ENCODE data around the gene DBH.

Gene DBH

DNA sequence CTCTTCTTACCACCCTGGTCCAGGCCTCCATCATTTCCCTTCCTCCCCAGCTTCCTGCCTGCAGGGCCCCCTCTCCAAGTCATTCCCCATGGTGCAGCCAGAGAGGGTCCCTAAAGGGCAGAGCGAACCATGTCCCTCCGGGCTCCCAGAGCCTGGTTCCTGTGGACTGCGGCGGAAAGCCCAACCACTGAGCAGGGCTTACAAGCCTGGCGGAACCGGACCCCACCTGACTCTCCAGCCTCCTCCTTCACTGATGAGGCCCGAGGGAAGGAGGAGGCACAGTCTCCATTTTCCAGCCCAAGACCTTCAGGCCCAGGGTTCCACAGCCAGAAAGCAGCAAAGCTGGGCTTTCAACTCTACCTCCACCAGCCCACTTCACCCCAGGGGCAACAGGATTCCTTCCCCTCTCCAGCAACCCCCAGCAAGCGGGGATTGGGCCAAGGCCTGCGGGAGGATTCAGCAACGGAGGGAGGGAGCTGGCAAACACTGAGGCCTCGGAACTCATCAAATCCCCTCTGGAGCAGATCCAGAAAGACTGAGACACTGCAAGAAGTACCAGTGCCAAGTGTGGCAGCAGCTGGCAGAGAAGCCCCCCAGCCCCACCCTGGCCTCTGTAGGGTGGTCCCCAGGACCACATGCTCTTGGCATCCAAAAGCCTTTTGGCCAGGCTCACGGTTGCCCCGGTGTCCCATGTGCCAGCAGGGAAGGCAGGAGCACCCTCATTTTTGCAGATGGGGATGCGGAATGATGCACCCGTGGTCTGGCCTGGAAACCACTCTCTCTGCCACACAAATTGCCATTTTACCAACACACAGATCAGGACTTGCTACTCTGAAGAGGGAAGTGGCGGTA lies 30.1 kb upstream of the DBH start:
- Histone ChIP-seq H3K79me2 (ENCODE audit: control insufficient read depth, low read length) (no peaks in the 10 kb centered on the region), H3K4me2 (ENCODE audit: low read length) (no peak overlapping the region), H3F3A (ENCODE audit: control insufficient read depth, insufficient read depth) (no peaks in the 10 kb centered on the region), H3K9me2 (replicated peaks; ENCODE audit: control insufficient read depth, low read length) (no peaks in the 10 kb centered on the region), H3K4me1 (ENCODE audit: control insufficient read depth, low read length) (peaks cover 13% of the 10 kb centered on the region), H3K36me3 (ENCODE audit: control insufficient read depth, low read length) (no peaks in the 10 kb centered on the region), H4K20me1 (ENCODE audit: control insufficient read depth, insufficient read depth, low read depth, low read length) (no peaks in the 10 kb centered on the region), H3K4me3 (ENCODE audit: low read length) (no peak overlapping the region), H3K27ac (ENCODE audit: low read depth, low read length) (no peak overlapping the region), H3K9me3 (ENCODE audit: control insufficient read depth, insufficient read depth, low read length) (no peaks in the 10 kb centered on the region), H3K27me3 (ENCODE audit: control insufficient read depth, low read length) (peaks cover 19% of the 10 kb centered on the region)
- TF ChIP-seq, protein P1, sequence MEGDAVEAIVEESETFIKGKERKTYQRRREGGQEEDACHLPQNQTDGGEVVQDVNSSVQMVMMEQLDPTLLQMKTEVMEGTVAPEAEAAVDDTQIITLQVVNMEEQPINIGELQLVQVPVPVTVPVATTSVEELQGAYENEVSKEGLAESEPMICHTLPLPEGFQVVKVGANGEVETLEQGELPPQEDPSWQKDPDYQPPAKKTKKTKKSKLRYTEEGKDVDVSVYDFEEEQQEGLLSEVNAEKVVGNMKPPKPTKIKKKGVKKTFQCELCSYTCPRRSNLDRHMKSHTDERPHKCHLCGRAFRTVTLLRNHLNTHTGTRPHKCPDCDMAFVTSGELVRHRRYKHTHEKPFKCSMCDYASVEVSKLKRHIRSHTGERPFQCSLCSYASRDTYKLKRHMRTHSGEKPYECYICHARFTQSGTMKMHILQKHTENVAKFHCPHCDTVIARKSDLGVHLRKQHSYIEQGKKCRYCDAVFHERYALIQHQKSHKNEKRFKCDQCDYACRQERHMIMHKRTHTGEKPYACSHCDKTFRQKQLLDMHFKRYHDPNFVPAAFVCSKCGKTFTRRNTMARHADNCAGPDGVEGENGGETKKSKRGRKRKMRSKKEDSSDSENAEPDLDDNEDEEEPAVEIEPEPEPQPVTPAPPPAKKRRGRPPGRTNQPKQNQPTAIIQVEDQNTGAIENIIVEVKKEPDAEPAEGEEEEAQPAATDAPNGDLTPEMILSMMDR (IDR thresholded peaks at IDR 0.05; ENCODE audit: low read depth, low read length, poor library complexity, severe bottlenecking): no peak
- no peak for TF ChIP-seq EZH2phosphoT487 (IDR thresholded peaks at IDR 0.05; ENCODE audit: borderline replicate concordance, low read length)

- H3K79me2 ChIP-seq (ENCODE audit: control insufficient read depth, low read length): no peaks in the 10 kb centered on the region
- no peaks in the 10 kb centered on the region for H3K9me2 ChIP-seq (replicated peaks; ENCODE audit: control insufficient read depth, low read length)
- no peak overlapping the region for H3K4me3 ChIP-seq (ENCODE audit: low read length)
- H3F3A ChIP-seq (ENCODE audit: control insufficient read depth, insufficient read depth): no peaks in the 10 kb centered on the region
- H3K4me1 ChIP-seq (ENCODE audit: control insufficient read depth, low read length): peaks cover 13% of the 10 kb centered on the region
- H3K4me2 ChIP-seq (ENCODE audit: low read length): no peak overlapping the region
- H3K36me3 ChIP-seq (ENCODE audit: control insufficient read depth, low read length): no peaks in the 10 kb centered on the region
- H3K27me3 ChIP-seq (ENCODE audit: control insufficient read depth, low read length): peaks cover 23% of the 10 kb centered on the region
- TF ChIP-seq EZH2phosphoT487 (IDR thresholded peaks at IDR 0.05; ENCODE audit: borderline replicate concordance, low read length): no peak
- TF ChIP-seq, protein P1 (IDR thresholded peaks at IDR 0.05; ENCODE audit: low read depth, low read length, poor library complexity, severe bottlenecking): no peak
- no peaks in the 10 kb centered on the region for H4K20me1 ChIP-seq (ENCODE audit: control insufficient read depth, insufficient read depth, low read depth, low read length)
- no peaks in the 10 kb centered on the region for H3K9me3 ChIP-seq (ENCODE audit: control insufficient read depth, insufficient read depth, low read length)
- no peak overlapping the region for H3K27ac ChIP-seq (ENCODE audit: low read depth, low read length)
Observed at GRCh38 chr9:133606708-133607025, 29.5 kb upstream of the DBH start.

- TF ChIP-seq, protein P1 (IDR thresholded peaks at IDR 0.05; ENCODE audit: low read depth, low read length, poor library complexity, severe bottlenecking): no peak
- no peak for TF ChIP-seq EZH2phosphoT487 (IDR thresholded peaks at IDR 0.05; ENCODE audit: borderline replicate concordance, low read length)
- Histone ChIP-seq H3K9me2 (replicated peaks; ENCODE audit: control insufficient read depth, low read length) (no peaks in the 10 kb centered on the region), H3K9me3 (ENCODE audit: control insufficient read depth, insufficient read depth, low read length) (no peaks in the 10 kb centered on the region), H3K4me3 (ENCODE audit: low read length) (no peak overlapping the region), H3K36me3 (ENCODE audit: control insufficient read depth, low read length) (no peaks in the 10 kb centered on the region), H3K27ac (ENCODE audit: low read depth, low read length) (no peak overlapping the region), H3K4me2 (ENCODE audit: low read length) (no peak overlapping the region), H3K79me2 (ENCODE audit: control insufficient read depth, low read length) (no peaks in the 10 kb centered on the region), H3F3A (ENCODE audit: control insufficient read depth, insufficient read depth) (no peaks in the 10 kb centered on the region), H4K20me1 (ENCODE audit: control insufficient read depth, insufficient read depth, low read depth, low read length) (no peaks in the 10 kb centered on the region), H3K4me1 (ENCODE audit: control insufficient read depth, low read length) (peaks cover 13% of the 10 kb centered on the region), H3K27me3 (ENCODE audit: control insufficient read depth, low read length) (peaks cover 27% of the 10 kb centered on the region)
Observed at GRCh38 chr9:133607381-133607780, 28.8 kb upstream of the DBH start.
